GM10266 (cell line): ENCODE results near the gene STXBP6.
"Not testable (repeated sequence)": the region's sequence is repeated elsewhere in the genome, so short reads cannot be mapped to it uniquely, and the experiment has no call there.

Experiments used
- DNase-seq: peaks from one replicate; pipeline ENCODE4 v3.0.0; 2012; ENCODE audit errors: extremely low spot score
- TF ChIP-seq, protein P1 (sequence below): IDR thresholded peaks from 2 replicates; pipeline ENCODE4 v1.5.1; 2012; ENCODE audit warnings: mild to moderate bottlenecking, low read depth; ENCODE audit not compliant: control insufficient read depth, insufficient read depth; ENCODE audit errors: missing control alignments

The STXBP6 gene

DNA sequence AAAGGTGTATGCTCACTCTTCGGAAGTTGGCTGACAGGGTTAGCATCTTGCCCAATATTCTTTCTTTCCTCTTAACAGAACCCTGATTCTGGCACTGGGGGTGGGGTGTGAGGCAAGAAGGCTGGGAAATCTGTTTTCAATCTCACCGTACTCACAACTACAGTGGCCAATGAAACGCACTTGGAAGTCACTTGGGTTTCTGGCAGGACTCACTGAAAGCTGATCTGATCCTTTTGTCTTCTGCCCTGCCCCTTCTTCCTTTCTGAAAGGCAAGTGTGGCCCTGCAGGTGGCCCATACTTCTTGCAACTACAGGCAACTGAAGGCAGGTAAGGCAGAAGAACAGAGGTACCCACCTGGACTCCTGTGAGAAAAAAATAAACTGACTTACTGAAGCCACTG is 106.9 kb downstream of the STXBP6 start:
- DNase-seq = no peak
- TF ChIP-seq, protein P1, sequence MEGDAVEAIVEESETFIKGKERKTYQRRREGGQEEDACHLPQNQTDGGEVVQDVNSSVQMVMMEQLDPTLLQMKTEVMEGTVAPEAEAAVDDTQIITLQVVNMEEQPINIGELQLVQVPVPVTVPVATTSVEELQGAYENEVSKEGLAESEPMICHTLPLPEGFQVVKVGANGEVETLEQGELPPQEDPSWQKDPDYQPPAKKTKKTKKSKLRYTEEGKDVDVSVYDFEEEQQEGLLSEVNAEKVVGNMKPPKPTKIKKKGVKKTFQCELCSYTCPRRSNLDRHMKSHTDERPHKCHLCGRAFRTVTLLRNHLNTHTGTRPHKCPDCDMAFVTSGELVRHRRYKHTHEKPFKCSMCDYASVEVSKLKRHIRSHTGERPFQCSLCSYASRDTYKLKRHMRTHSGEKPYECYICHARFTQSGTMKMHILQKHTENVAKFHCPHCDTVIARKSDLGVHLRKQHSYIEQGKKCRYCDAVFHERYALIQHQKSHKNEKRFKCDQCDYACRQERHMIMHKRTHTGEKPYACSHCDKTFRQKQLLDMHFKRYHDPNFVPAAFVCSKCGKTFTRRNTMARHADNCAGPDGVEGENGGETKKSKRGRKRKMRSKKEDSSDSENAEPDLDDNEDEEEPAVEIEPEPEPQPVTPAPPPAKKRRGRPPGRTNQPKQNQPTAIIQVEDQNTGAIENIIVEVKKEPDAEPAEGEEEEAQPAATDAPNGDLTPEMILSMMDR = no peak

DNA sequence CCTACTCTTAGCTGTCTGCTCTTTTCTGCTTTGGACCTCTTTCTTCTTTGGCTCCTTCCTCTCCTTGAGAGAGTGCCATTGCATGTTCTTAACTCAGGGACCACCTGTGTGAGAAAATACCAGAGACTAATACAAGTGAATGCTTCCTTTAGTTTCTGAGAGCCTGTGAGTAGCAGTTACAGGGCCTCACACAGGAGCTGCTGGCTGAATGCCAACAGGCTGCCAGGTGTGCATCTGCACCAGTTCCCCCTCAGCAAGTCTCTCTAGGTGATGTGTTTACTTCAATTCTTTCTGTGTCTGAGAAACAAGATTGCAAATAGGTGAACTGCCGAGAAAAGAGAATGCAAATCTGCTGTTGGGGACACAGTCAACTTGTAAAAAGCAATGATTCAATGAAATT is 108.2 kb downstream of the STXBP6 start:
- no peak for DNase-seq
- TF ChIP-seq, protein P1 = no peak

DNA sequence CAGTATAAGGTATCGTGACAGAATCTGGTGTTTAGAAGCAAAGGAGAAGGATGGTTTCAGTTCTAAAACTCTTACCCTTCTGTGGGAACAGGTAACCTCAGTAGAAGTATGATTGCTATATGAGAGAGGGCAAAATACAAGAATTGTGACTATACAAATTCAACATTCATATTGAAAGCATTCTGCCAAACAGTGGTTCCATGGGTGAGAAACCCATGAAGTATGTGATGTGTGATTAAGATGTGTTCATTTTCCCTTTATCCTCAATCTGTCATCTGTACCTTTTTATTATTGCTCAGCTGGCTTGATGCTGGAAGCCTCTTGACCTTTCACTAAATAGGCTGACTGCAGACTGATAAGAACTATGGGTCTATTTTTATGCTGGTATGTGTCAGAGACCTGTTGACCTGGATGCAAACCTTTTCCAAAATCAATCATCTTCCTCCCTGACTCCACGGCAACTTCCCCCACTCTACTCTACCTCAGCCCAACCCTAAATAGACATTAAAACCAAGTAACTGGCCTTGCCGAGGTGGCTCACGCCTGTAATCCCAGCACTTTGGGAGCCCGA is 109.6 kb downstream of the STXBP6 start:
- DNase-seq = no peak
- TF ChIP-seq, protein P1 = no peak

DNA sequence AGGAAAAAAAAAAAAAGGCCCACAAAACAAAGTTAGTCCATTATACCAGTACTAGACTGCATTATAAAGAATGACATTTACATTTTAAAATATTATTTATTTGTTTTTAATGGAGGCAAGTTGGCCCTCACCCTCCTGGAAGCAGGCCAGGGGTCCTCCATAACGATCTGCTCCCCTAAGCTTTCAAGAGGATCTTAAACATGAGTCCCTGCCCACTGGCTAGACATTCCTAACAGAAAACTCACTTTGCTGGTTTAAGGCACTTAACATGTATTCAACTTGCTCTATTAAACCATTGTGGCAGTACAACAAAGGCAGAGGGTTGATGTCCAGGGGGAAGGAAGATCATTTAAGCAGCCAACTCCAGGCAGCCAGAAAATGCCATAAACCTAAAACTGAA is 111.4 kb downstream of the STXBP6 start:
- TF ChIP-seq, protein P1 = no peak
- no peak for DNase-seq

DNA sequence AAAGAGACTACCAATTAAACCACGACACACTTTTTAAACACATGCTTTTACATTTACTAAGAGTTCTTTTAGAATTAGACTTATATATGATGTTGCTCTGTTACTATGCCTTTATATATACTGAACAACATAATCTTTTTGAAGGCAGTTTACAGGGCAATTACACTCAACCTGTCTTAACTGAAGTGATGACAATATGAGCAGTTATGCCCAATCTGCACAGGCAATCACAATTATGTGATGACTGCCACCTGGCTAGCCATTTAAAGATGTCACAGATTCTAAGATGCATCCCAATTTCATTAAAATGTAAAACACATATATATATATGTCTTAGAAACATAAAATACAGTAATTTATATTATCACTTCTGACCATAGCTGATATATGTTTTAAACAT is 112.6 kb downstream of the STXBP6 start:
- no peak for DNase-seq
- TF ChIP-seq, protein P1 = no peak

DNA sequence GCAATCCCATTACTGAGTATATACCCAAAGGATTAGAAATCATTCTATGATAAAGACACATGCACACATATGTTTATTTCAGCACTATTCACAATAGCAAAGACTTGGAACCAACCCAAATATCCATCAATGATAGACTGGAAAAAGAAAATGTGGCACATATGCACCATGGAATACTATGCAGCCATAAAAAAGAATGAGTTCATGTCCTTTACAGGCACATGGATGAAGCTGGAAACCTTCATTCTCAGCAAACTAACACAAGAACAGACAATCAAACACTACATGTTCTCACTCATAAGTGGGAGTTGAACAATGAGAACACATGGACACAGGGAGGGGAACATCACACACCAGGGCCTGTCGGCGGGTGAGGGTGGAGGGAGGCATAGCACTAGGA is 113.2 kb downstream of the STXBP6 start:
- DNase-seq = not testable (repeated sequence)

DNA sequence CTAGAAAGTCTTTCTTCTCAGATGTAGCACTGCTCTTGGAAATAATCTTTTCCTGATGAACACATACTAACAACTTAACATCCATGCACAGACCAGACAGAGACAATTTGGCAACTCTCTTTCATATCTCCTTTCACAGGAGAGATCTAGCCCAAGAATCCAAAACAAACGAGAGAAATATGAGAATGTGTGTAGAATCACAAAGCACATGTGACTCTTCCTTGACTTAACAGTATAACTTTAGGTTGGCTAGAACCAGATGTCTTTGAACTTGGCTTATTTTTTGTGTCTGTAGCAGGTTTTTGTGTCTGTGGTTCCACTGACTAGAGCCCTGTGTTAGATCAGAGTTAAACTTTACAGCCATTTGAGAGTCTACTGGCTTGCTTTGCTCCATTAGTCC is 114.2 kb downstream of the STXBP6 start:
- DNase-seq = no peak
- TF ChIP-seq, protein P1 = no peak

DNA sequence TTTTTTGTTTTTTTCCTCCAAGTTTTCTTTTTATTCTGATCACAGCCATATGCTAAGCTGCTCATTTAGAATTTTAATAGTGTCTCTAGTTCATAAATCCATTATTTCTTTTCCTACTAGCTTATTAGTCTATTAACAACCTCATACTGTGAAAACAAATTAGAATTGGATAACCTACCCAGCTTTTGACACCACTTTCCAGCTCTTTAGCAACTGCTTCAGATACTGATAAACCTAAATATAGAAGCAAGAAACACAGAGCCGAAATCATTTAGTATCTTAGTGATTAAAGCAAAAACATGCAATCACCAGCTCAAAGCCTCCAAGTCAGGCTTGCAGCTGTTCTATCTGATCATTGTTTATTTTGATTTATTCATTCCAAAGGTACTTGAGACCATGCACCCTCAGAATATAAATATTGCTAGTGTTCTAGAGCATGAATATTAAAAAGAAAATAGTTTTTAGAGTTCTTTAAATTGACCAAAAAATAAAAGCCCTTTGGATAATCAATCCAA is 121.5 kb downstream of the STXBP6 start:
- no peak for DNase-seq
- TF ChIP-seq, protein P1 = no peak
